ENCODE results near the gene ILKAP.

The ILKAP gene

GRCh38 chr2:238123991-238124470 lies 79.5 kb downstream of the ILKAP start:
- DNase-seq (ENCODE audit: low read depth): no peak

GRCh38 chr2:238123218-238123971 lies 80.1 kb downstream of the ILKAP start:
- DNase-seq (ENCODE audit: low read depth): no peak

GRCh38 chr2:238122287-238123217 lies 80.9 kb downstream of the ILKAP start:
- DNase-seq (ENCODE audit: low read depth): no peak

- no peak for DNase-seq (ENCODE audit: low read depth)
Observed at GRCh38 chr2:238121511-238122286, 81.8 kb downstream of the ILKAP start.

- DNase-seq (ENCODE audit: low read depth): no peak
Observed at GRCh38 chr2:238120463-238121298, 82.8 kb downstream of the ILKAP start.
